Measurements from ENCODE around the gene ANO3. TPM values are rescaled to one million over a fixed set of nuclear protein-coding genes. Genes with fewer than 3 reads are reported as not detected.

ANO3 gene
- total and polyA plus RNA-seq, 4 donors: under 0.01 to 2.0 (median 0.40) TPM

- no peak for DNase-seq (ENCODE audit: low spot score)
- Histone ChIP-seq H3K36me3 (ENCODE audit: control insufficient read depth in 4 of 4, insufficient read depth in 3 of 4, low read depth in 1 of 4, low read length in 3 of 4) (no peaks in the 10 kb centered on the region), H3K9ac (ENCODE audit: low read depth in 1 of 2, low read length in 2 of 2) (no peak overlapping the region), H3K27ac (ENCODE audit: low read depth in 1 of 2, low read length in 2 of 2) (no peak overlapping the region), H3K4me3 (ENCODE audit: low read depth in 1 of 3, low read length in 3 of 3) (no peak overlapping the region), H3K27me3 (ENCODE audit: control insufficient read depth in 4 of 4, insufficient read depth in 4 of 4, low read length in 3 of 4) (no peaks in the 10 kb centered on the region), H3K4me1 (ENCODE audit: control insufficient read depth in 4 of 4, insufficient read depth in 4 of 4, low read length in 3 of 4) (no peaks in the 10 kb centered on the region), H3K9me3 (ENCODE audit: control insufficient read depth in 4 of 4, low read length in 3 of 4) (no peaks in the 10 kb centered on the region)
- WGBS: 78% methylated on average over 5 of the region's 5 CpGs
- TF ChIP-seq RAD21 (IDR thresholded peaks at IDR 0.05): no peak
- TF ChIP-seq FOXA2 (IDR thresholded peaks at IDR 0.05): no peak
- no peak for TF ChIP-seq RXRA (IDR thresholded peaks at IDR 0.05)
Measured at GRCh38 chr11:26353010-26353409, 21.1 kb downstream of the ANO3 start.

GRCh38 chr11:26359055-26359454 lies 27.1 kb downstream of the ANO3 start:
- Histone ChIP-seq H3K4me3 (ENCODE audit: low read depth in 1 of 3, low read length in 3 of 3) (no peak overlapping the region), H3K4me1 (ENCODE audit: control insufficient read depth in 4 of 4, insufficient read depth in 4 of 4, low read length in 3 of 4) (no peaks in the 10 kb centered on the region), H3K27ac (ENCODE audit: low read depth in 1 of 2, low read length in 2 of 2) (no peak overlapping the region), H3K9ac (ENCODE audit: low read depth in 1 of 2, low read length in 2 of 2) (no peak overlapping the region), H3K9me3 (ENCODE audit: control insufficient read depth in 4 of 4, low read length in 3 of 4) (no peaks in the 10 kb centered on the region), H3K27me3 (ENCODE audit: control insufficient read depth in 4 of 4, insufficient read depth in 4 of 4, low read length in 3 of 4) (no peaks in the 10 kb centered on the region), H3K36me3 (ENCODE audit: control insufficient read depth in 4 of 4, insufficient read depth in 3 of 4, low read depth in 1 of 4, low read length in 3 of 4) (no peaks in the 10 kb centered on the region)
- no peak for TF ChIP-seq FOXA1 (IDR thresholded peaks at IDR 0.05)
- TF ChIP-seq, protein P1, sequence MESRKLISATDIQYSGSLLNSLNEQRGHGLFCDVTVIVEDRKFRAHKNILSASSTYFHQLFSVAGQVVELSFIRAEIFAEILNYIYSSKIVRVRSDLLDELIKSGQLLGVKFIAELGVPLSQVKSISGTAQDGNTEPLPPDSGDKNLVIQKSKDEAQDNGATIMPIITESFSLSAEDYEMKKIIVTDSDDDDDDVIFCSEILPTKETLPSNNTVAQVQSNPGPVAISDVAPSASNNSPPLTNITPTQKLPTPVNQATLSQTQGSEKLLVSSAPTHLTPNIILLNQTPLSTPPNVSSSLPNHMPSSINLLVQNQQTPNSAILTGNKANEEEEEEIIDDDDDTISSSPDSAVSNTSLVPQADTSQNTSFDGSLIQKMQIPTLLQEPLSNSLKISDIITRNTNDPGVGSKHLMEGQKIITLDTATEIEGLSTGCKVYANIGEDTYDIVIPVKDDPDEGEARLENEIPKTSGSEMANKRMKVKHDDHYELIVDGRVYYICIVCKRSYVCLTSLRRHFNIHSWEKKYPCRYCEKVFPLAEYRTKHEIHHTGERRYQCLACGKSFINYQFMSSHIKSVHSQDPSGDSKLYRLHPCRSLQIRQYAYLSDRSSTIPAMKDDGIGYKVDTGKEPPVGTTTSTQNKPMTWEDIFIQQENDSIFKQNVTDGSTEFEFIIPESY (IDR thresholded peaks at IDR 0.05): no peak
- TF ChIP-seq GABPA (IDR thresholded peaks at IDR 0.05 in 1 of 2, conservative IDR thresholded peaks at IDR 0.05 in 1 of 2): no peak
- no peak for TF ChIP-seq HNF4A (conservative IDR thresholded peaks at IDR 0.05)
- no peak for TF ChIP-seq YY1 (IDR thresholded peaks at IDR 0.05)
- no peak for TF ChIP-seq CTCF (IDR thresholded peaks at IDR 0.05; ENCODE audit: low read depth, low read length, missing input control)
- TF ChIP-seq RAD21 (IDR thresholded peaks at IDR 0.05): no peak
- no peak for TF ChIP-seq TAF1 (conservative IDR thresholded peaks at IDR 0.05)
- TF ChIP-seq SP1 (IDR thresholded peaks at IDR 0.05): no peak
- no peak for TF ChIP-seq RXRA (IDR thresholded peaks at IDR 0.05)
- TF ChIP-seq EGR1 (IDR thresholded peaks at IDR 0.05; ENCODE audit: low read depth in 2 of 2): no peak
- TF ChIP-seq NR2F2 (IDR thresholded peaks at IDR 0.05): no peak
- no peak for TF ChIP-seq JUND (IDR thresholded peaks at IDR 0.05)
- TF ChIP-seq, protein P2, sequence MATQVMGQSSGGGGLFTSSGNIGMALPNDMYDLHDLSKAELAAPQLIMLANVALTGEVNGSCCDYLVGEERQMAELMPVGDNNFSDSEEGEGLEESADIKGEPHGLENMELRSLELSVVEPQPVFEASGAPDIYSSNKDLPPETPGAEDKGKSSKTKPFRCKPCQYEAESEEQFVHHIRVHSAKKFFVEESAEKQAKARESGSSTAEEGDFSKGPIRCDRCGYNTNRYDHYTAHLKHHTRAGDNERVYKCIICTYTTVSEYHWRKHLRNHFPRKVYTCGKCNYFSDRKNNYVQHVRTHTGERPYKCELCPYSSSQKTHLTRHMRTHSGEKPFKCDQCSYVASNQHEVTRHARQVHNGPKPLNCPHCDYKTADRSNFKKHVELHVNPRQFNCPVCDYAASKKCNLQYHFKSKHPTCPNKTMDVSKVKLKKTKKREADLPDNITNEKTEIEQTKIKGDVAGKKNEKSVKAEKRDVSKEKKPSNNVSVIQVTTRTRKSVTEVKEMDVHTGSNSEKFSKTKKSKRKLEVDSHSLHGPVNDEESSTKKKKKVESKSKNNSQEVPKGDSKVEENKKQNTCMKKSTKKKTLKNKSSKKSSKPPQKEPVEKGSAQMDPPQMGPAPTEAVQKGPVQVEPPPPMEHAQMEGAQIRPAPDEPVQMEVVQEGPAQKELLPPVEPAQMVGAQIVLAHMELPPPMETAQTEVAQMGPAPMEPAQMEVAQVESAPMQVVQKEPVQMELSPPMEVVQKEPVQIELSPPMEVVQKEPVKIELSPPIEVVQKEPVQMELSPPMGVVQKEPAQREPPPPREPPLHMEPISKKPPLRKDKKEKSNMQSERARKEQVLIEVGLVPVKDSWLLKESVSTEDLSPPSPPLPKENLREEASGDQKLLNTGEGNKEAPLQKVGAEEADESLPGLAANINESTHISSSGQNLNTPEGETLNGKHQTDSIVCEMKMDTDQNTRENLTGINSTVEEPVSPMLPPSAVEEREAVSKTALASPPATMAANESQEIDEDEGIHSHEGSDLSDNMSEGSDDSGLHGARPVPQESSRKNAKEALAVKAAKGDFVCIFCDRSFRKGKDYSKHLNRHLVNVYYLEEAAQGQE (IDR thresholded peaks at IDR 0.05): no peak
- TF ChIP-seq HNF4G (IDR thresholded peaks at IDR 0.05): no peak
- TF ChIP-seq, protein P3, sequence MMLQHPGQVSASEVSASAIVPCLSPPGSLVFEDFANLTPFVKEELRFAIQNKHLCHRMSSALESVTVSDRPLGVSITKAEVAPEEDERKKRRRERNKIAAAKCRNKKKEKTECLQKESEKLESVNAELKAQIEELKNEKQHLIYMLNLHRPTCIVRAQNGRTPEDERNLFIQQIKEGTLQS (IDR thresholded peaks at IDR 0.05): no peak
- no peak for TF ChIP-seq FOXA2 (IDR thresholded peaks at IDR 0.05)
- TF ChIP-seq, protein P4, sequence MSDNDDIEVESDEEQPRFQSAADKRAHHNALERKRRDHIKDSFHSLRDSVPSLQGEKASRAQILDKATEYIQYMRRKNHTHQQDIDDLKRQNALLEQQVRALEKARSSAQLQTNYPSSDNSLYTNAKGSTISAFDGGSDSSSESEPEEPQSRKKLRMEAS (IDR thresholded peaks at IDR 0.05): no peak
- no peak for DNase-seq (ENCODE audit: low spot score)
